Mesendoderm (in vitro differentiated cells): ENCODE results near the gene FKTN.
"Not testable (repeated sequence)": the region's sequence is repeated elsewhere in the genome, so short reads cannot be mapped to it uniquely, and the experiment has no call there.

Experiments
- DNase-seq: peaks from one replicate; pipeline ENCODE4 v3.0.0; 2013
- H2AK5ac ChIP-seq: 2 replicates; pipeline ENCODE4 v1.6.1; 2013; ENCODE audit warnings: low read length, inconsistent platforms
- H2BK120ac ChIP-seq: 2 replicates; pipeline ENCODE4 v1.6.1; 2013; ENCODE audit warnings: low read depth, mild to moderate bottlenecking, low read length, moderate library complexity, mixed read lengths
- H2BK15ac ChIP-seq: replicated peaks from 2 replicates; pipeline ENCODE4 v1.6.1; 2013; ENCODE audit warnings: low read depth, mild to moderate bottlenecking, moderate library complexity
- H2BK5ac ChIP-seq: 2 replicates; pipeline ENCODE4 v1.6.1; 2013; ENCODE audit warnings: low read length, inconsistent platforms
- H3K18ac ChIP-seq: 2 replicates; pipeline ENCODE4 v1.6.1; 2013; ENCODE audit warnings: mild to moderate bottlenecking, low read length, mixed read lengths
- H3K23ac ChIP-seq: one replicate; pipeline ENCODE4 v1.6.1; 2013; ENCODE audit warnings: low read length
- H3K27ac ChIP-seq: 2 replicates; pipeline ENCODE4 v1.5.1; 2013; ENCODE audit warnings: low read depth, mild to moderate bottlenecking, inconsistent platforms, low read length, moderate library complexity
- H3K27me3 ChIP-seq: 2 replicates; pipeline ENCODE4 v1.6.1; 2013; ENCODE audit warnings: low read length, control low read depth, mild to moderate bottlenecking, inconsistent platforms; ENCODE audit not compliant: insufficient read depth, poor library complexity
- H3K36me3 ChIP-seq: 2 replicates; pipeline ENCODE4 v1.6.1; 2013; ENCODE audit warnings: low read length, inconsistent platforms; ENCODE audit not compliant: control insufficient read depth, insufficient read depth
- H3K4ac ChIP-seq: one replicate; pipeline ENCODE4 v1.6.1; 2013; ENCODE audit warnings: low read depth, mild to moderate bottlenecking, low read length, moderate library complexity
- H3K4me1 ChIP-seq: 2 replicates; pipeline ENCODE4 v1.6.1; 2013; ENCODE audit warnings: low read depth, low read length, inconsistent platforms; ENCODE audit not compliant: control insufficient read depth
- H3K4me2 ChIP-seq: 2 replicates; pipeline ENCODE4 v1.6.1; 2013; ENCODE audit warnings: low read length
- H3K4me3 ChIP-seq: 2 replicates; pipeline ENCODE4 v1.5.1; 2013; ENCODE audit warnings: mild to moderate bottlenecking, low read length
- H3K56ac ChIP-seq: one replicate; pipeline ENCODE4 v1.6.1; 2013; ENCODE audit warnings: low read length
- H3K79me1 ChIP-seq: 2 replicates; pipeline ENCODE4 v1.6.1; 2013; ENCODE audit warnings: low read length, inconsistent platforms
- H3K79me2 ChIP-seq: 2 replicates; pipeline ENCODE4 v1.6.1; 2013; ENCODE audit warnings: mild to moderate bottlenecking, low read length; ENCODE audit not compliant: control insufficient read depth, insufficient read depth
- H3K9ac ChIP-seq: 2 replicates; pipeline ENCODE4 v1.6.1; 2013; ENCODE audit warnings: low read length, inconsistent platforms
- H4K5ac ChIP-seq: one replicate; pipeline ENCODE4 v1.6.1; 2013; ENCODE audit warnings: low read length
- H4K8ac ChIP-seq: one replicate; pipeline ENCODE4 v1.6.1; 2013; ENCODE audit warnings: low read depth, mild to moderate bottlenecking, control low read depth, low read length, moderate library complexity
- WGBS: extraction: QIAGEN DNeasy Blood & Tissue Kit; methylation state at CpG from one replicate; pipeline ENCODE4 v1.1.7; 2013; ENCODE audit warnings: low lambda C conversion rate, missing lambda C conversion rate; ENCODE audit not compliant: insufficient coverage; ENCODE audit errors: extremely low coverage; 5-methylcytosine and 5-hydroxymethylcytosine counted together

The FKTN gene

DNA sequence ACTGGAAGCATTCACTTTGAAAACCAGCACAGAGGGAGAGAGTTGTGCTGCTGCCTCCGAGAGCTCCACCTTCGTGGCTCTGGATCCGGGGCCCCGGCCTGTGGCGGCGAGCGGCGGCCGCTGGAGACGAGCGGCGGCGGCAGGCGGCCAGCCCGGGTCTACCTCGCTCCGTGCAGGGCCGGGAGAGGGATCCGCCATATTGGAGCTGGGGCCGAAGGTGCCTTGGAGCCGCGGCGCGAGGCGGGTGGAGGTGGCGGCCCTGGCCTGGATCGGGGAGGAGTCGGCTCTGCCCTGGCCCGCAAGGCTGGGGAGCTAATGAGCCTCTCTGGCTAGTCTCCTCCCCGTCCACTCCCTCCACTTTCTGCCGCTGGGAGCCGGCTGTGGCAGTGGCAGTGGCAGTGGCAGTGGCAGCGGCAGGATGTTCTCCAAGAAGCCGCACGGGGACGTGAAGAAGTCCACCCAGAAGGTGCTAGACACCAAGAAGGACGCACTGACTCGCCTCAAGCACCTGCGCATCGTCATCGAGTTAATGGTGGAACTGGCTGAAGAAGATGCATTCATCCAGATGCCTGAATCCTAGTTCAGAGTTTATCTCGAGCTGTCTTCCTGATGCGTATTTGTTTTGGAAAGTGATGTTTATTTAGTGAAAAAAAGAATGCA lies 38.1 kb upstream of the FKTN start:
- not testable (repeated sequence) for H3K4ac ChIP-seq, H3K27me3 ChIP-seq, H3K4me1 ChIP-seq, H3K23ac ChIP-seq, H3K56ac ChIP-seq, H3K79me2 ChIP-seq, H2BK120ac ChIP-seq, H2BK5ac ChIP-seq, H3K4me2 ChIP-seq, H3K9ac ChIP-seq, H2AK5ac ChIP-seq, H4K8ac ChIP-seq, H3K79me1 ChIP-seq, H4K5ac ChIP-seq, H3K36me3 ChIP-seq, H3K4me3 ChIP-seq, H2BK15ac ChIP-seq, H3K18ac ChIP-seq
- H3K27ac ChIP-seq: peak overlapping the region; percentile 62
- peak; percentile 28 for DNase-seq
- no CpG with 5 or more reads among the region's 43 CpGs for WGBS

DNA sequence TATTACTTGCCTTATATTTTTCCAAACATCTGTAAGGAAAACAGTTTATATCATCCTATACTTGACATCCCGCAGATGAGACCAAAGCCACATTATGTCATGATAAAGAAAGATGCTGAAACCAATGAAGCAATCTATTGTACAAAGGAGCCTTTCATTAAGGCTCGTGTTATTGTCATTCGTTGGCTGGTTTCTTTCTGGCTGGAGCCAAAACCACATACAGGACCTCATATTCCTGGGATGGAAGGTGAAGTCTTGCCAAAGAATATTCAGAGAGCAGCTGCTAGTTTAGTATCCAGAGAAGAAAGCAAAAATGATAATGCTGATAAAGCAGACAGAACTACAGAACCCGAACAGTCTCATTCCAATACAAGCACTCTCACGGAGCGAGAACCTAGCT lies 36.9 kb upstream of the FKTN start:
- H3K56ac ChIP-seq, H3K9ac ChIP-seq, DNase-seq, H3K4me2 ChIP-seq, H2BK120ac ChIP-seq, H4K5ac ChIP-seq, H3K27me3 ChIP-seq, H3K23ac ChIP-seq, H3K4me1 ChIP-seq, H3K18ac ChIP-seq, H3K27ac ChIP-seq, H3K4ac ChIP-seq, H3K36me3 ChIP-seq, H4K8ac ChIP-seq, H2BK15ac ChIP-seq, H3K79me2 ChIP-seq, H3K4me3 ChIP-seq, H2BK5ac ChIP-seq, H2AK5ac ChIP-seq, H3K79me1 ChIP-seq: not testable (repeated sequence)
- no CpG with 5 or more reads among the region's 6 CpGs for WGBS

DNA sequence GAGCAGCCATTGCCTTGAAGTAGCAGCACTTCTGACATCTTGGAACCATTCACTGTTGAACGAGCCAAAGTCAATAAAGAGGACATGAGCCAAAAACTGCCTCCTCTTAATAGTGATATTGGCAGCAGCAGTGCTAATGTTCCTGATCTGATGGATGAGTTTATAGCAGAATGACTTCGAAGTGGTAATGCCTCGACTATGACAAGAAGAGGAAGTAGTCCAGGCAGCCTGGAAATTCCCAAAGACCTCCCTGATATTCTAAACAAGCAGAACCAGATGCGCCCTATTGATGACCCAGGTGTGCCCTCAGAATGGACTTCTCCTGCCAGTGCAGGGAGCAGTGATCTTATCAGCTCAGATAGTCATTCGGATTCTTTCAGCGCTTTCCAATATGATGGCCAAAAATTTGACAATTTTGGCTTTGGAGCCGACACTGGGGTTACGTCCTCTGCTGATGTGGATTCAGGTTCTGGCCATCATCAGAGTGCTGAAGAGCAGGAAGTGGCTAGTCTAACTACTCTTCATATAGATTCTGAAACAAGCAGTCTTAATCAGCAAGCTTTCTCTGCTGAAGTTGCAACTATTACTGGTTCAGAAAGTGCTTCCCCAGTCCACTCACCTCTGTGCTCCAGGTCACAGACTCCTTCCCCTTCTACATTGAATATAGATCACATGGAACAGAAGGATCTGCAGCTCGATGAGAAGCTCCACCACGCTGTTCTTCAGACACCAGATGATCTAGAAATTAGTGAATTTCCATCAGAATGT lies 35.1 kb upstream of the FKTN start:
- H2BK15ac ChIP-seq, H3K4me2 ChIP-seq, H3K4me3 ChIP-seq, H3K4me1 ChIP-seq, H4K5ac ChIP-seq, H3K9ac ChIP-seq, H3K4ac ChIP-seq, H3K79me2 ChIP-seq, H2AK5ac ChIP-seq, H3K79me1 ChIP-seq, H3K23ac ChIP-seq, H2BK120ac ChIP-seq, H4K8ac ChIP-seq, H3K18ac ChIP-seq, H3K36me3 ChIP-seq, H3K27me3 ChIP-seq, H3K27ac ChIP-seq, DNase-seq, H2BK5ac ChIP-seq, H3K56ac ChIP-seq: not testable (repeated sequence)
- no CpG with 5 or more reads among the region's 10 CpGs for WGBS

DNA sequence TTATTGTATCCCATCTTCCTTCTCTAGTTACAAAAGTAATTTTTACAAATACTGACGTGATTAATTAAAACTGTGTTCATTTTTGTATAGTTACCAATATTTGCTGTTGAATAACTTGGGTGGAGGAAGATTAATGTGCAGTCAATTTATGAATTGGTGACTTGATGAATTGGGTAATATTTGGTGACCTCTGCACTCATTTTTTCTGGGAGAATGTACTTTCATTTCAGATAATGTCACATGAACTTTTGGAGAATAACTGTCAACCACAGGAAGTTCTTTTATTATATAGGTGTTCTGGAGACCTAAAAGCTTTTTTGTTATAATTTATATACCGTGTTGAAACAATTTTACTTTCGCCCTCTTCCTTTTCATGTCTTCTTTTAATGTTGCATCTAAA lies 26.4 kb upstream of the FKTN start:
- Histone ChIP-seq H2BK15ac (no peak overlapping the region), H3K79me1 (no peaks in the 10 kb centered on the region), H3K4me2 (no peak overlapping the region), H2BK120ac (no peak overlapping the region), H4K5ac (no peak overlapping the region), H3K79me2 (no peaks in the 10 kb centered on the region), H2BK5ac (no peak overlapping the region), H3K36me3 (no peaks in the 10 kb centered on the region), H4K8ac (no peak overlapping the region), H3K56ac (no peak overlapping the region), H3K23ac (no peak overlapping the region), H3K4me3 (no peak overlapping the region), H3K4me1 (no peaks in the 10 kb centered on the region), H3K27ac (no peak overlapping the region), H3K4ac (no peak overlapping the region), H3K18ac (no peak overlapping the region), H2AK5ac (no peak overlapping the region), H3K27me3 (no peaks in the 10 kb centered on the region), H3K9ac (no peak overlapping the region)
- WGBS: no CpG with 5 or more reads among the region's 3 CpGs
- DNase-seq: no peak

DNA sequence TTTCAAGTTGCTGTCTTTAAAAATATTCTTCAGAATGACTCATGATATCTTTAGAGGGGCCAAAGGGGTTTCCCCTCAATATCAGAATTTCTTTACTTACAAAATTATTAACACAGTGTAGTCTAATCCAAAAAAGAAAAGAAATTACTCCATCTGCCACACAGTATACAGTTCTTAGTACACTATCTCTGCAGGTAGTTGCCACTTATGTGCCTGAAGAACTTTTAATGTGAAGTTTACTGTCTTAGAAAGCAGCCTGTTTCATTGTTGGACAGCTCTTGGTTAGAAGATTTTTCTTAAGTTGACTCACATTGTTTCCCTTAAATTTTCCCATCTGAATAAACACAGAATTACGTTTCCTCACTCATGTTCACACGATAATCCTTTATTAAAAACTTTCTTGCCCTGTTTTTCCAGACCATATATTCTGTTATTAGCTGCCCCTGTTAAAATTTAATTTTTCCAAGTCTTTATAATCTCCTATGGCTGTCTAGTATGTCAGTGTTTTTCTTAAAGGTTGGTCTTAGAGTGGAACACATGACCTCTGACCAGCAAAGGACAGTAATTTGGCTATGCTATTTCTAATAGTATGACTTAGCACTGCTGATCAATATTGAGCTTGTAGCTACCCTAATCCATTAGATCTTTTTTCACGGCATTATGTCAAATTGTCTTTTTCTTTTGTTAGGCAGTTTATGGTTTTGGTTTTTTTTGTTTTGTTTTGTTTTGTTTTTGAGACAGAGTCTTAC lies 21.8 kb upstream of the FKTN start:
- H4K8ac ChIP-seq: no peak overlapping the region
- WGBS: 100% methylated on average over 2 of the region's 3 CpGs
- no peak overlapping the region for H4K5ac ChIP-seq
- no peak overlapping the region for H3K56ac ChIP-seq
- DNase-seq: no peak
- H3K79me2 ChIP-seq: no peaks in the 10 kb centered on the region
- H2BK15ac ChIP-seq: no peak overlapping the region
- no peaks in the 10 kb centered on the region for H3K79me1 ChIP-seq
- H3K18ac ChIP-seq: no peak overlapping the region
- no peak overlapping the region for H3K4ac ChIP-seq
- no peak overlapping the region for H2AK5ac ChIP-seq
- no peak overlapping the region for H3K4me2 ChIP-seq
- H3K27ac ChIP-seq: no peak overlapping the region
- H3K4me1 ChIP-seq: no peaks in the 10 kb centered on the region
- H2BK5ac ChIP-seq: no peak overlapping the region
- H3K9ac ChIP-seq: no peak overlapping the region
- no peak overlapping the region for H2BK120ac ChIP-seq
- no peaks in the 10 kb centered on the region for H3K36me3 ChIP-seq
- no peak overlapping the region for H3K4me3 ChIP-seq
- no peaks in the 10 kb centered on the region for H3K27me3 ChIP-seq
- no peak overlapping the region for H3K23ac ChIP-seq
